Transverse colon (tissue), 4 donors: ENCODE results near the gene CPVL. TPM values are rescaled to one million over a fixed set of nuclear protein-coding genes. Genes with fewer than 3 reads are reported as not detected.

Source experiments
- DNase-seq: peaks from one replicate; pipeline ENCODE4 v3.0.0-alpha.2; 2019
- H3K27ac ChIP-seq, 4 donors: fragments of 200-600 bp; sonication (generic); 2 replicates each; pipeline ENCODE4 v1.5.1; 2016 to 2018; ENCODE audit warnings: inconsistent platforms in 4 of 4
- H3K27me3 ChIP-seq: fragments of 200-600 bp; sonication (generic); 2 replicates; pipeline ENCODE4 v1.5.1; 2017; ENCODE audit warnings: inconsistent platforms
- H3K36me3 ChIP-seq, 4 donors: fragments of 200-600 bp; sonication (generic); 2 replicates each; pipeline ENCODE4 v1.5.1; 2017 to 2019; ENCODE audit warnings: inconsistent platforms in 4 of 4
- H3K4me1 ChIP-seq, 4 donors: fragments of 200-600 bp; sonication (generic); 2 replicates each; pipeline ENCODE4 v1.5.1; 2017 to 2020; ENCODE audit warnings: inconsistent platforms in 4 of 4
- H3K4me3 ChIP-seq, 4 donors: fragments of 200-600 bp; sonication (generic); 1 replicate in 1 of 4; 2 replicates in 3 of 4; pipeline versions ENCODE4 v1.5.1 to v1.6.1; 2017 to 2019; ENCODE audit warnings: inconsistent platforms in 4 of 4
- H3K9me3 ChIP-seq, 2 donors: fragments of 200-600 bp; sonication (generic); 2 replicates each; pipeline ENCODE4 v1.5.1; 2017 to 2019; ENCODE audit warnings: inconsistent platforms in 2 of 2
- CTCF ChIP-seq, 5 experiments: fragments of 200-600 bp in 3 of 5; fragments of 450-650 bp in 2 of 5; sonication (generic) in 3 of 5; IDR thresholded peaks; 1 replicate in 2 of 5; 2 replicates in 3 of 5; pipeline ENCODE4 v1.5.1; 2016 to 2017; ENCODE audit warnings: antibody characterized with exemption in 5 of 5, inconsistent platforms in 3 of 5, mild to moderate bottlenecking in 2 of 5, moderate library complexity in 1 of 5
- EP300 ChIP-seq: sonication (generic); formaldehyde crosslinking; IDR thresholded peaks from one replicate; pipeline ENCODE4 v1.6.1; 2017; ENCODE audit warnings: antibody characterized with exemption, low read depth
- POLR2A ChIP-seq: fragments of 450-650 bp; IDR thresholded peaks from one replicate; pipeline ENCODE4 v1.6.1; 2016; ENCODE audit warnings: antibody characterized with exemption, mild to moderate bottlenecking, moderate library complexity
- POLR2AphosphoS5 ChIP-seq, 3 donors: sonication (generic); formaldehyde crosslinking; IDR thresholded peaks; one replicate each; pipeline ENCODE4 v1.6.1; 2016; ENCODE audit warnings: antibody characterized with exemption in 3 of 3
- WGBS, 2 donors: methylation state at CpG; one replicate each; pipeline ENCODE4 v1.1.5; 2018; ENCODE audit warnings: low coverage in 1 of 2; 5-methylcytosine and 5-hydroxymethylcytosine counted together
- in situ Hi-C, 4 donors: fragments of 200-750 bp; cut with MboI; loops; one replicate each; pipeline versions ENCODE4 v1.15.0 to v1.15.1; 2017; ENCODE audit warnings: low sequenced_read_pairs in 3 of 4, low pct_ligation_motif_present in 1 of 4, low pct_unique_long_range_greater_than_20kb in 1 of 4
- intact Hi-C: fragments of 100-400 bp; cut with DNase I; formaldehyde crosslinking; loops from one replicate; pipeline ENCODE4 v1.15.1; 2023; ENCODE audit warnings: low total_unique reads
- total RNA-seq, 4 donors: library from RNA; depleted of rRNA; stranded (reverse); fragments of >200 nt; gene quantifications; one replicate each; pipeline ENCODE4 v1.1.0, GENCODE V29; 2016

The CPVL gene
- total RNA-seq, 4 donors from 2014 or later: 0.75 to 9.7 (median 4.8) TPM

GRCh38 chr7:28999895-29000716 is 146.2 kb downstream of the CPVL start:
- intact Hi-C loops: no loop called here
- WGBS, 2 donors: 84 to 95% methylated on average over 4 to 12 of the region's 12 CpGs
- no peak overlapping the region for H3K27ac ChIP-seq
- TF ChIP-seq POLR2A (no peak), POLR2AphosphoS5 (IDR thresholded peaks at IDR 0.05) (no peak), CTCF (IDR thresholded peaks at IDR 0.05) (no peak), EP300 (no peak)
- no peaks in the 10 kb centered on the region for H3K27me3 ChIP-seq
- no peaks in the 10 kb centered on the region for H3K36me3 ChIP-seq
- no peak overlapping the region for H3K4me3 ChIP-seq
- no peaks in the 10 kb centered on the region for H3K9me3 ChIP-seq
- DNase-seq: no peak
- no peaks in the 10 kb centered on the region for H3K4me1 ChIP-seq
- in situ Hi-C loops: no loop called here

- Histone ChIP-seq H3K4me1 (no peaks in the 10 kb centered on the region), H3K36me3 (no peaks in the 10 kb centered on the region), H3K27me3 (no peaks in the 10 kb centered on the region), H3K4me3 (no peak overlapping the region), H3K27ac (no peak overlapping the region), H3K9me3 (no peaks in the 10 kb centered on the region)
- intact Hi-C loops: no loop called here
- in situ Hi-C loops: no loop called here
- DNase-seq: no peak
- 99 to 100% methylated on average over 4 to 5 of the region's 5 CpGs for WGBS, 2 donors
- TF ChIP-seq POLR2AphosphoS5 (IDR thresholded peaks at IDR 0.05) (no peak), CTCF (IDR thresholded peaks at IDR 0.05) (no peak)
Measured at GRCh38 chr7:28999427-28999826, 146.9 kb downstream of the CPVL start.

- no peaks in the 10 kb centered on the region for H3K9me3 ChIP-seq
- DNase-seq: no peak
- H3K27ac ChIP-seq: no peak overlapping the region
- H3K36me3 ChIP-seq: no peaks in the 10 kb centered on the region
- in situ Hi-C loops: no loop called here
- H3K27me3 ChIP-seq: no peaks in the 10 kb centered on the region
- no peaks in the 10 kb centered on the region for H3K4me1 ChIP-seq
- intact Hi-C loops: no loop called here
- no peak overlapping the region for H3K4me3 ChIP-seq
- TF ChIP-seq EP300 (no peak), CTCF (IDR thresholded peaks at IDR 0.05) (no peak), POLR2A (no peak), POLR2AphosphoS5 (IDR thresholded peaks at IDR 0.05) (no peak)
- 67% methylated on average over 4 of the region's 4 CpGs; no CpG with 5 or more reads in 1 of the 2 donors for WGBS, 2 donors
Measured at GRCh38 chr7:28998105-28998504, 148.2 kb downstream of the CPVL start.

GRCh38 chr7:28996836-28997235 is 149.5 kb downstream of the CPVL start:
- H3K9me3 ChIP-seq: no peaks in the 10 kb centered on the region
- no peaks in the 10 kb centered on the region for H3K36me3 ChIP-seq
- H3K27ac ChIP-seq: no peak overlapping the region
- WGBS, 2 donors: 71 to 85% methylated on average over 6 of the region's 6 CpGs
- intact Hi-C loops: no loop called here
- in situ Hi-C loops: no loop called here
- no peak for DNase-seq
- H3K27me3 ChIP-seq: no peaks in the 10 kb centered on the region
- TF ChIP-seq POLR2A (no peak), POLR2AphosphoS5 (IDR thresholded peaks at IDR 0.05) (no peak), EP300 (no peak), CTCF (IDR thresholded peaks at IDR 0.05) (no peak)
- no peak overlapping the region for H3K4me3 ChIP-seq
- H3K4me1 ChIP-seq: no peaks in the 10 kb centered on the region
